Activated T-cell treated with anti-CD3 and anti-CD28 coated beads for 1 hour (primary cell): ENCODE measurements around the gene HK2.
"Not testable (repeated sequence)": the region's sequence is repeated elsewhere in the genome, so short reads cannot be mapped to it uniquely, and the experiment has no call there.

ENCODE experiments used
- DNase-seq: peaks from one replicate; pipeline ENCODE4 v3.0.0-alpha.2; 2020; ENCODE audit warnings: low read depth

The HK2 gene

DNA sequence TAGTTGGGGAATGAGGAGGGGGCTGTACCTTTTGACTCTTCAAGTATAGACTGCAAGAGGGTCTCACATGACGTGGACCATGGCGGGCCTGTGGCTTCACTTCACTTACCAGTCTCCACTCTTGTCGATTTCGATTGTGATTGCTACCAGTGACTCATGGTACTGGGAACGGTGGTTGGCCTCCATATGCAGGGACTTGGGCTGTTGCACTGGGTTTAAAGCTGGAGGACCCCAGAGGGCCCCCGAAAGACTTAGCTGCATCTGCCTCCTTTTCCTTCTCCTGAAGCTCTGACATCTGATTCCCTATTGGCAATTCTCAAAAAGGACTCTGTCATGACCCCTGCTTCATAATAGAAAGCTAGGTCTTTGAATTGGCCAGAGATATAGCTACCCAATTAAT, 43.4 kb downstream of the HK2 start:
- no peak for DNase-seq

DNA sequence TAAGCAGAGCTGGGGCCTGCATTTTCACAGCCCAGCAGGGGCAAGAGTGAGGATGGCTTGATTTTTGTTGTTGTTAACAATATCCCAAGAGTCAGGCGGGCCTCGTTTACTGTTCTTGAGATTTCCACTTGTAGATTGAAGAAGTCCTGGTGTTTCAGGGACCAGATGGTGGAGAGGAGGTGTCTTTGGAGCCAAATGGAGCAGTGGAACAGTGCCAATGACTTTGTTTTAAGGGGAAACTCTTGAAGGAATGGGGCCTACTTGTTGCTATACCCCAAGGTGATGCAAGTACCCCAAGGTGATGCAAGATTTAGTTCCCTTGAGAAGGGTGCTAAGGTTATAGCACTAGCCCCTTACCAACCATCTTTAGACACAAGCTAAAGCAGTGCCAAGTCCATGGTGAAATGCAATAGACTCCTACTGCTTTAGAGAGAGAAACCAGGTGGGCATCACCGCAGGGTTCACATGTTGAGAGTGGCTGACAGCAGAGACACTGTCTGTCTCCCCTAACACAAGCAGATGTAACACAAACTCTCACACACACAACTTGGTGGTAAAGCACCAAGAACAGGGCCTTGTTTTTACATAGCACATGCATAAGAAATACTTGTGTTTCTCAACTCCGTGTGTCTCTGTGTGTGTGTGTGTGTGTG, 44.0 kb downstream of the HK2 start:
- DNase-seq = no peak

DNA sequence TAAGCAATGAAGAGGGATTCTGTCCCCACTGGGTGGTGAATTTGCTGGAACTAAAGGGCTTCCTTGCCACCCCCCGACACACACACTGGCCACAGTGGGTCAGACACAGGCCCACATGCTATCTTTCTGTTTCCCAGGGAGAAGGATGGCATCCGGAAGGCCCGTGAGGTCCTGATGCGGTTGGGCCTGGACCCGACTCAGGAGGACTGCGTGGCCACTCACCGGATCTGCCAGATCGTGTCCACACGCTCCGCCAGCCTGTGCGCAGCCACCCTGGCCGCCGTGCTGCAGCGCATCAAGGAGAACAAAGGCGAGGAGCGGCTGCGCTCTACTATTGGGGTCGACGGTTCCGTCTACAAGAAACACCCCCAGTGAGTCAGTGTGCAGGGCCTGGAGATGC, 44.6 kb downstream of the HK2 start:
- DNase-seq = no peak

DNA sequence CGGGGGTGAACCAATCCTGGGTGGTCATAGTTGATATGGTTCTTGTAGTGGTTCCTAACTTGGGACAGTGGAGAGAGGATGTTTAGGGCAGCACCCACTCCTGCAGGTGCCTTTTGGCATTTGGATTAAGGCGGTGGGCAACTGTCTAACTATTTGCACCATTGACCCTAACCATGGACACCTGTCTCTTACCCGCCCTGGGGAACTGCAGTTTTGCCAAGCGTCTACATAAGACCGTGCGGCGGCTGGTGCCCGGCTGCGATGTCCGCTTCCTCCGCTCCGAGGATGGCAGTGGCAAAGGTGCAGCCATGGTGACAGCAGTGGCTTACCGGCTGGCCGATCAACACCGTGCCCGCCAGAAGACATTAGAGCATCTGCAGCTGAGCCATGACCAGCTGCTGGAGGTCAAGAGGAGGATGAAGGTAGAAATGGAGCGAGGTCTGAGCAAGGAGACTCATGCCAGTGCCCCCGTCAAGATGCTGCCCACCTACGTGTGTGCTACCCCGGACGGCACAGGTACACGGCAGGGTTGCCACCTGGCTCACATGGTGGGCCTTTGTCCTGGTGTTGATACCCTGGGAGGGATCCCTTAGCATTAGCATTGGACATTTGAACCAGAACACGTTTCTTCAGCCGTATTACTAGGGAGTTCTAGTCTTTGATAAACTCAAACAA, 46.3 kb downstream of the HK2 start:
- no peak for DNase-seq

DNA sequence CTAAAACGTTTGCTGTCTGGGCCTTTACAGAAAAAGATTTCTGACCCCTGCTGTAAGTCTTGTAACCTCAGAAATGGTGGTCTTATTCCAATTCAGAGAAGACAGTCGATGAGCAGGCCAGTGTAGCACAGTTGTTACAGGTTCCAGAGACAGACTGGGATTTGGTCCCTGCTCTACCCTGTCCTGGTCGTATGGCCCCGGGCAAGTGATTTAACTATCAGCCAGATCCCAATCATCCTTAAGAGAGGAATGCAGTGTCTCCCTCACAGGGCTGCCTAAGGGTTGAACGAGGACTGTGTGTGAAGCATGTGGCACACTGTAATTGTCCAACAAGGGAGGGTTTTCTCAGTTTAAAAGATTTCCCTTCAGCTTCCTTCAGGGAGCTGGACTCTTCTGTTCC, 47.2 kb downstream of the HK2 start:
- no peak for DNase-seq

DNA sequence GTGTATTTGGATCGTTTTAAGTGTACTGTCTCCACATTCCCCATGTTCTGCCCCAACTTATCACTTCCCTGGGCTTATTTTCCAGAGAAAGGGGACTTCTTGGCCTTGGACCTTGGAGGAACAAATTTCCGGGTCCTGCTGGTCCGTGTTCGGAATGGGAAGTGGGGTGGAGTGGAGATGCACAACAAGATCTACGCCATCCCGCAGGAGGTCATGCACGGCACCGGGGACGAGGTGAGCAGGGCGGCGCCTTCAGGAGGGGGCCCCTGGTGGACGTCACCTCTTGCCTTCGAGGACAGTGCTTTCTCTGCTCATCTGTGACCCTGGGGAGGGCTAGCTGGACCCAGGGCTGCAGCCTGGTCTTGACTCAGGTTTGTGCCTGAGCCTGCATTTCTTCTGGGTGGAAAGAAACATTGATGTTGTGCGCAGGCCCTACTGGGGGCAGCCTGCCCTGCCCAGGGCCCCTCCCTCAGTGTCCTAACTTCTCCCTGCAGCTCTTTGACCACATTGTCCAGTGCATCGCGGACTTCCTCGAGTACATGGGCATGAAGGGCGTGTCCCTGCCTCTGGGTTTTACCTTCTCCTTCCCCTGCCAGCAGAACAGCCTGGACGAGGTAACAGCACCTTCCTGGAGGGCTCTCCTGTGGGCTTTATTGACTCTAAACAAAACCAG, 47.8 kb downstream of the HK2 start:
- no peak for DNase-seq

DNA sequence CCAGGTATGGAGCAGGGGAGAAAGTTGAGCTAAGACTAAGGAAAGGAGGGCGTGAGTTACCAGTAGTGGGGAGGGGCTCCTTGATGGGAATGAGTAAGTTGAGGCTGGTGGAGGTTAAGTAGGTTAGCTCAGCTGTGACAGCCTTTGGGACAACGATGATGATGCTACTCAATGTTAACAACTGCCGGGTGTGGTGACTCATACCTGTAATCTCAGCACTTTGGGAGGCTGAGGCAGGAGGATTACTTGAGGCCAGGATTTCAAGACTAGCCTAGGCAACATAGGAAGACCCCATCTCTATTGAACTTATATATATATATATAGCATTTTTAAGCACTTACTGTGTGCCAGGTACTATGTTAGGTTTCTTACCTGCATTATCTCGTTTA, 48.4 kb downstream of the HK2 start:
- no peak for DNase-seq

DNA sequence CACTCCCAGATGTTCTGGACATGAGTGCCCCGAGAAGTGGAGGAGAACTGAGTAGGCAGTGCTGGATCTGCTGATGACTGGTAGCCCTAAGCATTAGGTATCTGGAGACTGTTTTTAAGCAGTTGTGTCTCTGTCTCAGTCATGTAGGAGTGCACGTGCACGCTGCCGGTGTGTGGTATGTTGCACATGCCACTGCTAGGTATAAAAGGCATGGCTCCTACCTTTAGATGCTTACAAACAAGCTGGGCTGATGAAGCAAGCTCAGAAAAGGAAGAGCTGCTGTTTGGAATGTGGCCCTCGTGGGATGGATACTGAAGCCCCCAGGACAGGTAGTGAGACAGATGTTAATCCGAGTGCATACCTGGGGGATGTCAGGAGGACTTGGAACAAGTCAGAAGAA, 49.1 kb downstream of the HK2 start:
- no peak for DNase-seq

DNA sequence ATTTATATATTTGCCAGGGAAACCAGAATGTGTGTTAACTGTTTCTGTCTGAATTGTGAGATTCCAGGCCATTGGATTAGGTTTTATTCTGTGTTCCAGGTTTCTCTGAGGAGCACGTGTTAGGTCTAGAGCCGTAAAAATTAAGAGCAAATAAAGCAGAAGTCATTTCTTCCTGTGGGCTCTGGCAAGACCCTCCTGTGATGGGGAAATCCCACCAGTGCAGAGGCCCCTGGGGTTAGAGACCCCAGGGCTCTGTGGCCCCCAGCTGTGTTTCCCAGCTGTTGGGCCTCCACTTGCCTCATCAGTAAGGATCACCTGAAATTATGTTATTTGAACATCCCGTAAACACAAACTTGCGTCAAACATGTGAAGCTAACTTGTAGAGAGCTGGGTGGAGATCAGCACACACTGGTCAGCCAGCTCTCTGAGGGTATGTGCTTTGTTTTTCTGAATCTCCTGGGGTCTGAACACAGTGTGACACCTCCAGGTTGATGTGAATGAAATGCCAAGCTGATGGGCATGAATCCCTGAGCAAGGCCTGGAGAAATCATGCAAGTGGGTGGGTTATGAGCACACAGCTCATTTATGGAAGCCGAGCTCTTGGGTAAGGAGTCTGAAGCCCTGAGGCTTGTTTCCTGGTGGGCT, 50.3 kb downstream of the HK2 start:
- DNase-seq = no peak

DNA sequence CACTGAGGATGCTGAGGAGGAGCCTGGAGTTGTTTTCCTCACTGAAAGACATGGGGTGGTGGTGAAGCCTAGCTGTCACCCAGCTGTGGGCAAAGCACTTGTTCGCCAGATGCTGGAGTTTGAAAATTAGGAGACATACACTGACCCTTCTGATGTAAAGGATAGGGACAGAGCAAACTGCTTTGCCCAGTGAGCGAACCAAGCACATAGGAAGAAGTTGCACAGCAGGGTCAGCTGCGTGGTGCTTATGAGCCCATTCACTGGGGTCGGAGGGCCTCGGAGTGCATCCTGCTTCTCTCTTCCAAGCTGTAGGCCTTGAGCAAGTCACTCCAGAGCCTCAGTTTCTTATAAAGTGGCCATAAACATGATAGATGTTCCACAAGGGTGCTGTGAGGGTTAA, 50.9 kb downstream of the HK2 start:
- DNase-seq = no peak

DNA sequence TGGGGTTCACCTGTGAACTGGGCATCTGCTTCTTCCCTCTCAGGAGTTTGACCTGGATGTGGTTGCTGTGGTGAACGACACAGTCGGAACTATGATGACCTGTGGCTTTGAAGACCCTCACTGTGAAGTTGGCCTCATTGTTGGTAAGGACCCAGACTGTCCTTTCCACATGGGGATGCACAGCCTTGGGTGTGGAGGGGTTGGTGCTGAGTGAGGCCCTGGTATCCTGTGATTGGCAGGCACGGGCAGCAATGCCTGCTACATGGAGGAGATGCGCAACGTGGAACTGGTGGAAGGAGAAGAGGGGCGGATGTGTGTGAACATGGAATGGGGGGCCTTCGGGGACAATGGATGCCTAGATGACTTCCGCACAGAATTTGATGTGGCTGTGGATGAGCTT, 52.3 kb downstream of the HK2 start:
- no peak for DNase-seq

DNA sequence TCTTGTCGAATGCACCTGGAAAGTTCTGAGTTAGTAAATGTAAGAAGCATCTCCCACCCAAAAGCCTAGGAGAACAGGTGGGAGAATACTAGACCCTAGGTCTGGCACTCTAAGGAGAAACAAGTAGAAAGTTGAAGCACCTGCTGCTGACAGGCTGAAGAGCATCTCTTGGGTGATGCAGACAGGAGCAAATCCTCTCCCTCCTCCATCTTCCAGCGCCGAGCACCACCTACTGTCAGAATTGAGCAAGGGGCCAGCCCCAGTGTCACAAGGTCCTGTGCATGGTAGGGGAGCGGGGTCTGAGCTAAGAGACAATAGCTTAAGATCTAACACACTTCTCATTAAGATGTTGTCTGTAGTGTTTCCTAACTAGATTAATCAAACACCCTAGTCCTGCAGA, 52.9 kb downstream of the HK2 start:
- no peak for DNase-seq

DNA sequence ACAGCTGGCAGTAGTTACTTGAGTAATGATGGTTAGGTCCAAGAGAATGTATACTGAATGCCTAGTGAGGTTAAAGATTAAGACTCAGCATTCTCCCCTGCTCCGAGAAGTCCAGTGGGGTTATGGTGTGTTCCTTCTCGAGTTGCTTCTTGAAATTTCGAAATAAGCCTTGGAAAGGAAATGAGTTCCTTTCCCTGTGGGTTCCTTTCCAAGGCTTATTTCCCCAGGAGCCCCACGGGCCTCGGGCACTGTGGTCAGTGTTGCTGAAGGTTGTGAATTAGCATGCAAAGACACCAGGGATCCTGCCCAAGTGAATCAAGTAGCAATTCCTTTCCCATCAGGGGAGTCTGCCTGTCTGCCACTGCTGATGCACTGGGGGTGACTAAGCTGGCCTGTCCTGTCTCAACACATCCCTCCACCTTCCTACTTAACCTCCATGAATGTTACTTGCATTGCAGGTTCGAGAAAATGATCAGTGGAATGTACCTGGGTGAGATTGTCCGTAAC, 53.6 kb downstream of the HK2 start:
- no peak for DNase-seq

DNA sequence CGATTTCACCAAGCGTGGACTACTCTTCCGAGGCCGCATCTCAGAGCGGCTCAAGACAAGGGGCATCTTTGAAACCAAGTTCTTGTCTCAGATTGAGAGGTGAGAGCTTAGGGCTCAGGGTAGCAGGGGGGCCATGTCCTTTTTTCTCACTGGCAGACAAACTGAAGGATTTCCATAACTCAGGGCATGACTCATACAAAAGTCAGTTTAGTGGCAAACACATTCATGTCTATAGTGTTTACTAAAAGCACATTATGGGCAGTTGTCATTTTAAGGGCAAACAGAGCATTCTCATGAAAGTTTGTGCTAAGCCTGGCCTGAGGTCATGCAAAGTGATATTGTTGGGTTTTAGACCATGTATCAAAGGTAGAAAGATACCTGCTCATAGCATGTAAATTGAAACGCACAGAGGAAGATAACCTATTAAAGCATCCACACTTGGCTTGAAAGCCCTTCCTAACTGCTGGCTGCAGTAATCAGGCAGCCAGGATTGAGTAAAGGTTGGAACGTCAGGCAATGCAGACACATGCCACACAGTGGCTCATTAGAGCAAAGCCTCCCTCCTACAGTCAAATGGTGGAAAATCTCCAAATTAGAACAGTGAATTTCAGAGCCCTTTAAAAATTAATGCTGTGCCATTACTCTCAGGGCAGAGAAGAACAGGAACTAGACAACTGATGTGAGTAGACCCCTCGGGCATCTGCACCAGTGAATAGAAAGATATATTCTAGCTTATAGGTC, 54.2 kb downstream of the HK2 start:
- DNase-seq = no peak

DNA sequence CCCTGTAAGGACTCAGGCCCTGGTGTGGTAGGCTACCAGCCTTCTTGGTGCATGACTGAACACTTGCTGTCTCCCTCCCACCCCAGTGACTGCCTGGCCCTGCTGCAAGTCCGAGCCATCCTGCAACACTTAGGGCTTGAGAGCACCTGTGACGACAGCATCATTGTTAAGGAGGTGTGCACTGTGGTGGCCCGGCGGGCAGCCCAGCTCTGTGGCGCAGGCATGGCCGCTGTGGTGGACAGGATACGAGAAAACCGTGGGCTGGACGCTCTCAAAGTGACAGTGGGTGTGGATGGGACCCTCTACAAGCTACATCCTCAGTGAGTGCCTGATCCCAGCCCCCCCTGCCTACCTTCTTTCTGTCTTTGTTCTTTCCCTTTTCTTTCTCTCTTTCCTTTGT, 55.2 kb downstream of the HK2 start:
- DNase-seq = no peak

DNA sequence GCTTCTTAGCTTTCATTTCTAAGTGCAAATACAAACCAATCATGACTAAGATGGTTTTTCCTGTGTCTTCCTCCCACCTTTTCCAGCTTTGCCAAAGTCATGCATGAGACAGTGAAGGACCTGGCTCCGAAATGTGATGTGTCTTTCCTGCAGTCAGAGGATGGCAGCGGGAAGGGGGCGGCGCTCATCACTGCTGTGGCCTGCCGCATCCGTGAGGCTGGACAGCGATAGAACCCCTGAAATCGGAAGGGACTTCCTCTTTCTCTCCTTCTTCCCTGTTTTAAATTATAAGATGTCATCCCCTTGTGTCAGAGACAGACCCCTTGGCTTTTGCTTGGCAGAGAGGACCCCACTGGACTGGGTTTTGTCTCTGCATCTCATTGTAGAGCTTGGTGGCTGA, 56.8 kb downstream of the HK2 start:
- no peak for DNase-seq

DNA sequence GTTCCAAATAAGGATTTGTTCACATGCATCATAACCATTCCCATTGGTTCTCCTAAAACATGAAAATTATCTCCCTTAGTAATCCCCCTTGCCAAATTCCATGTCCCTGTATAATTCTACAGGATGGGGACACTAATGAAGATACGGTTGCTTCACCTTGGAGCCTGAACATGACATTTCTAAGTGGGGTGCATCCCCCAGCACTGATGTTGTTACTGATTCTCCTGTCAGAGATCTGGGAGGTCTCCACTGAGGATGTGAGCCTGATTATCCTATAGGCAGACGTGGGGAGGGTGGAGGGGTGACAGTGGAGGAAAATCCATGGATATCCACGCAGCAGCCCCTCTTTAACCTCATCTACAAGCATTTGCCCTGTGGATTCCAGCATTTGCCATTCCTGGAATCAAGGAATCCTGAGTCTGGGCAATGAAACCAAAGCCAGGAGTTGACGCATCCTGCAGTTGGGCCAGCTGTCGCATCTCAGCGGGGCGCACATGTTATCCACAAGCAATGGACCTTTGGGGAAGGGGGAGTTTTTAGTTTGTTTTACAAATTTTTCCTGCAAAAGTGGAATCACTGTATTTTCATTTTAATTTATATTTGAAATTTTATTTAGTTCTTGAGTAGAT, 57.3 kb downstream of the HK2 start:
- DNase-seq = no peak

DNA sequence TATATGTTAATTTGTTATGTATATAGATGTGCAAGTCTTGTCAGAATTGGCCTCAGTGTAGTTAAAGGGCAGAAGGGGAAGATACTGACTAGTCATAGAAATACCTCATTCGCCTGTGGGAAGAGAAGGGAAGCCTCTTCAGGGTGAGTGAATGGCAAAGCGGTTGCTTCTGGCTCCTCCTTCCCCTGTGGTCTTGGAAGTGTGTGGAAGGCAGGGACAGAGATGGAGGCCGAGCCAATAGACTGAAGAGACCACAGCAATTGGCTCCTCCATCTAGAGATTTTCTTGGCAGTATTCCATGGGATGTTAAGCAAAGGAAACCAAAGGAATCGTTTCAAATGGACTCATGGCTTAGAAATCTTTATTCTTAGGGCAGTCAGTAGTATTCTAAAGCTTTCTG, 57.9 kb downstream of the HK2 start:
- DNase-seq = not testable (repeated sequence)

DNA sequence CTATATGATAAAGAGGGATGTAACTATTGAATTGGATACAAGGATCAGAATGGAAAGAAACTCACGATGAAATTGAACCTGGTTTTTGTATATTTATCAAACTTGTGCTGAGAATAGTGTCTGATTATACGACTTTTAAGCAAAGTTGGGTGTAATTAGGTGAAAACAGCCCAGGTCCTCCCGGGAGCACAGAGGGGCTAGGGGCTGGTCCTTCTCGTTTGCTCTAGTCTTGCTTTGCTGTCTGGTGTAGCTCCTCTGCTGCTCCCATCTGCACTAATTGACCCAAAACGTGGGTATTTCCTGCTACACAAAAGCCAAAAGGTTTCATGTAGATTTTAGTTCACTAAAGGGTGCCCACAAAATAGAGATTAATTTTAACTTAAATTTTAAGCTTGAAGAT, 58.7 kb downstream of the HK2 start:
- DNase-seq = no peak

DNA sequence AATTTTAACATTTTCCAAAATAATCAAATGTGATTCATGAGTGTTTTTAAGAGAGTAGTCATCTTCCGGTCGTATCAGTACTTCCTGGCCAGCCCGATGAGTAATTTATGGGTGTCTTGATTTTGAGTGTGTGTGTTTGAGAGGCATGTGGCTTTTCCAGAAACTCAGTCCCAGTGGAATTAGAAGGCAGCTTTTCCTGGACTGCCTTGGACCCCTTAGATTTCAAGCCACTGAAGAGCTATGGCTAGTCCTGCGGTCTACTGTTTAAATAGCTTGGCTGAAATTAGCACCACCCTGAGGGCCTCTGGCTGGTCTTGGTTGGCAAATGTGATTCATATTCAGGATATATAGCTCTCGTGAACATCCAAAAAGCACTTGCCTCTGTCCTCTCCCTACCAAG, 59.4 kb downstream of the HK2 start:
- no peak for DNase-seq

DNA sequence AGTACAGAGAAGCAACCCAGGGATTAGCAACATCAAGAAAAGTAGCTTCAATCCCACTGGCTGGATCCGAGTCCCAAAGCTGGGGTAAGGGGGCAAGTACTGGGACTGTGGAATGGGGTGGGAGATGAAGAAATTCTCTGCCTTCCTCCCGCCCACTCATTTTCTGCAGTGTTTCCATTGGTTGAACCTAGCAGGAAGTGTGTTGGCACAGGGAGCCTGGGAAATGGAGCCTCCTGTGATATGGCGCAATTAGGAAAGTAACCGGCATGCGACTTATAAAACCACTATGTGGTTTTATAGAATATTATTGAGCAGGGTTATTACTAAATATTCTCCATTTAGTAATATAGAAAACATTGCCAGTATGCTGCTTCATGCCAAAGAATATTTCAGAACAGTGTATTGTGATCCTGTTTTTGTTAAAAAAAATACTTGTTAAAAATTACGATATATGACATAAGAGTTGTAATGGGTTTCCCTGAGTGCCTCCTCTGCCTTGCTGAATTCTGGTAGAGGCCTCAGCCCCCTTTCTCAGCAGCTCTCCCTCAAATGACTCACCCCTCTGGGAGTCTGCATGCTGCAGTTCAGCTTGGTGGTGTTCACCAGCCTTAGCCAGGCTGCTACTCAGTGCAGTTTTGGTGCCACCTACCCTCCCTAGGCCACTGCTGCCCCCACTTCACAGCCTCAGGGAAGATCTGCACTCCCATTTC, 60.5 kb downstream of the HK2 start:
- no peak for DNase-seq
